ENCODE data around the gene PBLD.
A peak's percentile ranks its signal among the peaks of the same experiment; 100 is the strongest.
"Not testable (repeated sequence)": the region's sequence is repeated elsewhere in the genome, so short reads cannot be mapped to it uniquely, and the experiment has no call there.

Gene PBLD

DNA sequence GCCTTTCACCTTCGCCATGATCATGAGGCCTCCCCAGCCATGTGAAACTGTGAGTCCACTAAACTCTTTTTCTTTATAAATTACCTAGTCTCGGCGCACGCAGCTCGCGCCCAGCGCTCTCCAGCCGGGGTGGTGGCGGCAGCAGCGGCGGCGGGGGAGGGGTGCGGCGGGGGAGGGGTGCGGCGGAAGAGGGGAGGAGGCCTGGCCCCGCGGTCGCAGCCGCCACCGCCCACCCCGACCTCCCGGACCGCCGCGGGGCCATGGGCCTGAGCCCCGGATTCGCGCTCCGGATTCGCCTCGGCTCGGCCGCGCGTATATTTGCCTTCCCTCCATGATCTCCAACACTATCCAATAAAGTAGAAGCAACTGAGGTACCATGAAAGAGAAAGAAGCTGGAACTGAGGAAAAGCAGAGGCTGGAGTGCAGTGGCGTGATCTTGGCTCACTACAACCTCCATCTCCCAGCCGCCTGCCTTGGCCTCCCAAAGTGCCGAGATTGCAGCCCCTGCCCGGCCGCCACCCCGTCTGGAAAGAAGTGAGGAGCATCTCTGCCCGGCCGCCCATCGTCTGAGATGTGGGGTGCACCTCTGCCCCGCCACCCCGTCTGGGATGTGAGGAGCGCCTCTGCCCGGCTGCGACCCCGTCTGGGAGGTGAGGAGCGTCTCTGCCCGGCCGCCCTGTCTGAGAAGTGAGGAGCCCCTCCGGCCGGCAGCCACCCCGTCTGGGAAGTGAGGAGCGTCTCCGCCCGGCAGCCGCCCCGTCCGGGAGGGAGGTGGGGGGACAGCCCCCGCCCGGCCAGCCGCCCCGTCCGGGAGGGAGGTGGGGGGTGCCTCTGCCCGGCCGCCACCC is 53.6 kb downstream of the PBLD start:
- DNase-seq (ENCODE audit: low spot score), result not testable (repeated sequence)

DNA sequence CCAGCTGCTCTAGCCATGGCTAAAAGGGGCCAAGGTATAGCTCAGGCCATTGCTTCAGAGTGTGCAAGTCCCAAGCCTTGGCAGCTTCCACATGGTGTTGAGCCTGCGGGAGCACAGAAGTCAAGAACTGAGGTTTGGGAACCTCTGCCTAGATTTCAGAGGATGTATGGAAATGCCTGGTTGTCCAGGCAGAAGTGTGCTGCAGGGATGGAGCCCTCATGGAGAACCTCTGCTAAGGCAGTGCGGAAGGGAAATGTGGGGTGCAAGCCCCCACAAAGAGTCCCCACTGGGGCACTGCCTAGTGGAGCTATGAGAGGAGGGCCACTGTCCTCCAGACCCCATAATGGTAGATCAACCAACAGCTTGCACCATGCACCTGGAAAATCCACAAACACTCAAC is 54.9 kb downstream of the PBLD start:
- not testable (repeated sequence) for DNase-seq (ENCODE audit: low spot score)

DNA sequence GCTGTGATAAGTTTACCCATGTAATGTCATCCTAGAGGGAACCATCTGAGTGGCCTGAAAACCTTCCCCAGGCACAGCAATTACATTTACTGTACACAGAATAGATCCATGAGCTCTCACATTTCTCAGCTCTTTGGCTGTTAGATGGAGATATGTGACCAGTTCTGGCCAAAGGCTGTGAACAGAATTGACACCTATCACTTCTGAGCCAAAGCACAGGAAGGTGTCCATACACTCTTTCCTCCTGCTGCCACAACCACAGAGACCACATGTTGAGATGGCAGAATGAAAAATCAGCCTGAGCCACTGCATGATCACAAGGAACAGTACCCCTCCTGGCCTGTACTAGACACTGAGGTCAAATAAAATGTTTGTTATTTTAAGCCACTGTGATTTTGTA is 56.5 kb downstream of the PBLD start:
- DNase-seq (ENCODE audit: low spot score), result no peak

DNA sequence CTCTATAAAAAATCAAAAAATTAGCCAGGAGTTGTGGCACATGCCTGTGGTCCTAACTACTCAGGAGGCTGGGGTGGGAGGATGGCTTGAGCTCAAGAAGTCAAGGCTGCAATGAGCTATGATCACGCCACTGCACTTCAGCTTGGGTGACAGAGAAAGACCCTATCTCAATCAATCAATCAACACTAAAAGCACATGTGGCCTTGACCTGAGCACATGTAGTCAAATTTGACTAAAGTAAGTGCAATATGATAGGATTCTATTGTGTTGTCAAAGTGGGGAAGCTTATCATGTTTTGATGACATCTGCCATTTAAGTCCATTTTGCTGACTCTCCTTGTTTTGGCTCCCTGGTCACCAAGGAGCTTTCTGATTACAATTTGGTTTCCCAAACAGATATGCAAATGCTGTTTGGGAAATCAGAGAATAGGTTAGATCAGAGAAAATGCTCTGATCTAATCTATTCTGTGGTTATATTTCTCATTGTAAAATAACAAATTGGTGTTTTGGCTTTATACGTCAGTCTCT is 57.1 kb downstream of the PBLD start:
- DNase-seq (ENCODE audit: low spot score), result no peak

DNA sequence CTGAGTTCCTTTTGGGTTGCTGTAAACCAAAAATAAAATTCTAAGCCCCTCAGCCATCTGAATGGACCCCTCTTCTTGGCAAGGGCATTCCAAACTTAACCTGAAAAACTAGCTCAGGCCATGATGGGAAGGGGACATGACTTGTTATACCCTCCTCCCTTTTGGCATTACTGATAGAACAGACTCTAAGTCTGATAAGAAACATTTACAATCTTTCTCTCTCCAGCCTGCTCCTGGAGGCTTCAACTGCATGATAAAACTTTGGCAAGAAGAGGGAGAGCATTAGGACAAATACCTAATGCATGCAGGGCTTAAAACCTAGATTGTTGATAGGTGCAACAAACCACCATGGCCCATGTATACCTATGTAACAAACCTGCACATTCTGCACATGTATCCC is 59.9 kb downstream of the PBLD start:
- DNase-seq (ENCODE audit: low spot score), result peak; percentile 12

DNA sequence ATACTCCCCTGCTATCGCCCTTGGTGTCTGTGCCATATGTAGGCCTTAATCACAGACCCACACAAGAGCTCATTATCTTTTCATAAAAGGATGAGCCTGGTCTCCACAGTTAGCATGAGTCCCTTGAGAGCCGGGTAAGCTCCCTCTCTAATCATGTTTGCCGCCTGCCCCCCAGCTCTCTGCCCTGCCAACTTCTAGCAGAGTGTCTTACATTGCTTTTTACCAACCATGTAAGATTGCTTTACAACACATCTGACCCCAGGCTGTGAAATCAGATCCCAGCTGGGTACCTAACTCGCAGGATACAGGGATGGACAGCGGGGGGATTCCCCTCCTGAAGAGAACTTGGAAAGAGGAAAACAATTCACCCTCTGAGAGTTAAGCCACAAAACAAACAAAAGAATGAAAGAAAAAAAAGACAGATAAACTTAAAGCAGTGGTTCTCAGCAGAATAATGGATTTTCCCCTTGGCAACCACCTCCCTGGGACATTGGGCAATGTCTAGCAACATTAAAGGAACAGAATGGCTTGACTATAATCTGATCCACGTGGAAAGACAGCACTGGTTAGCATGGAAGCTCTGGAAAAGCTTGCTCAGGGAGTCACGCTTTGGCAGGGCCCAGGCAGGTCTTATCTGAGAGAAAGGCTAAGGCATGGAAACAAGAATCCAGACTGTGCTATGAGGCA is 61.4 kb downstream of the PBLD start:
- peak; percentile 32 for DNase-seq (ENCODE audit: low spot score)

DNA sequence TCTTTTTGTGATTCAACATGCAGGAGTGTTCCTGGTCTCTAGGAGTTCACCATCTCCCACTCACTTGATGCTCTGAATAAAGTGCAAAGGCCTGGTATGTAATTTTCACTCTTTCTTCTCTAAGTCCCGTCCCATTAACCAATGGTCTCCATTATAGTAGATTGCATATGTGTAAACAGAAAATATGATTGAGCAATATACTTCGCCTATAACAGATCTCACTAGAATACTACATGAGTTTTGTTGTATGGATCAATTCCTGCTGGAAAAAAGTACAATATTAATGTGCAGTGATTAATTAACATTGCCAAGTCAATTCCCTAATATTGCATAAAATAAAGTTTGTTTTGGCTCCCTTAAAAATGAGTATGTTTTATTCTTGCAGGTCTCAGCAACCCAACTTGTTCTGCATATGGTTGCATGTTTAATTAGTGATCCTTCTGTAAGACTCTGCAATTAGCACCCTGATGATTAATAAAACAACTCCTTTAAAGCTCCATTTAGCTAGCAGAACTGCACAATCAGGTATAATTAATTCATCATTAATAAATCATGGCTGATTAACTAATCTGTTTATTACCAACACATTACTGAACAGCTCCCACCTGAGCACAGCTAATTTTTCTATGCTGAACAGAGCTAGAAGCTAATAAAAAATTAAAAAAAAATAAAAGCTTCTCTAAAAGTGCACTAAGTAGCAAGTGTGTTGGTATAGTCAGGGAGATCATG is 63.0 kb downstream of the PBLD start:
- no peak for DNase-seq (ENCODE audit: low spot score)

DNA sequence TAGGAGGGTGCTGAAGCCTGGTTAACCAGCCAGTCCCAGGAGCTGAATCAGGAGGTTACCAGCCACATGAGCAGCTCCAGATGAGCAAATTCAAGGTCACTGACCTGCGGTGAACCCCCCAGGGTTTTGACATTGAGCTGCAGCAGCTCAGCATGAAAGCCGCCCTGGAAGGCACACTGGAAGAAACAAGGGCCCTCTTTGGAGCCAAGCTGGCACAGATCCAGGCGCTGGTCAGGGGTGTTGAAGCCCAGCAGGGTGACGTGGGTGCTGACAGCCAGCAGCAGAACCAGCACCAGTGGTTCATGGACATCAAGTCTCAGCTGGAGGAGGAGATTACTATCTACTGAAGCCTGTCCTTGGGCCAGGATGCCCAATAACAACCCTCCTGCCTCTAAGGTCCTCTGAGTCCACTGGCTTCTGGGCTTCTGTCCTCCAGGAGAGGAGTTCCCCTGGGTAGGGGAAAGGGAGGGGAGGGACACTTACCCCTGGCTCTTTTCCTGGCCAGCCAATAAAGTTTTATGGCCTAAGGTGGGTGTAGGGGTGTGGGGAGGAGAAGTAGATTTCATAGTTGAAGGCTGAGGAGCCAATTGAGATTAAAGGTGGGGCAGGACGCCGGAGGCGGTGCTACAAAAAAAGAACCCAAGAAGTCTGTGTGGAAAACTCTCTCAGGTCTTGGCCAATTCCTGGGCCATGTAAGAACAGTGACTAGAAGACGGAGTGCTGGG is 71.4 kb downstream of the PBLD start:
- no peak for DNase-seq (ENCODE audit: low spot score)

DNA sequence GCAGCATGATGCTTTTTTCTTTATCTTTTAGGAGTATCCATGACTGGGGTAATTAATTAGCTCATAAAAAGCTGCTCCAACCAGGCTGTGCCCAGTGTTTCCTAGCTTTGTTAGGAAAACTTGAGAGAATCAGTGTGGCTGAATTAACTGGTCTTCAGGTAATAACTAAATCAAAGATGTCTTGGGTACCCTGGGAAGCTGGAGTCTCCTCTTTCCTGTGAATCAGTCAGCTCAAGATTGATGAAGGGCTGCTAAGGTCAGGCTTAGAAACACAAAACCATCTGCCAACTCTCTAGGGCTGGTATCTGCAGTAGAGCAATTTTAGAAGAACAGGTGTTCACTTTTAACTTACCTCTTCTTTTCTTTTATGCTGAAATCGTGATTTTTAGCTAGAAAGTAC is 79.4 kb downstream of the PBLD start:
- DNase-seq (ENCODE audit: low spot score), result no peak

DNA sequence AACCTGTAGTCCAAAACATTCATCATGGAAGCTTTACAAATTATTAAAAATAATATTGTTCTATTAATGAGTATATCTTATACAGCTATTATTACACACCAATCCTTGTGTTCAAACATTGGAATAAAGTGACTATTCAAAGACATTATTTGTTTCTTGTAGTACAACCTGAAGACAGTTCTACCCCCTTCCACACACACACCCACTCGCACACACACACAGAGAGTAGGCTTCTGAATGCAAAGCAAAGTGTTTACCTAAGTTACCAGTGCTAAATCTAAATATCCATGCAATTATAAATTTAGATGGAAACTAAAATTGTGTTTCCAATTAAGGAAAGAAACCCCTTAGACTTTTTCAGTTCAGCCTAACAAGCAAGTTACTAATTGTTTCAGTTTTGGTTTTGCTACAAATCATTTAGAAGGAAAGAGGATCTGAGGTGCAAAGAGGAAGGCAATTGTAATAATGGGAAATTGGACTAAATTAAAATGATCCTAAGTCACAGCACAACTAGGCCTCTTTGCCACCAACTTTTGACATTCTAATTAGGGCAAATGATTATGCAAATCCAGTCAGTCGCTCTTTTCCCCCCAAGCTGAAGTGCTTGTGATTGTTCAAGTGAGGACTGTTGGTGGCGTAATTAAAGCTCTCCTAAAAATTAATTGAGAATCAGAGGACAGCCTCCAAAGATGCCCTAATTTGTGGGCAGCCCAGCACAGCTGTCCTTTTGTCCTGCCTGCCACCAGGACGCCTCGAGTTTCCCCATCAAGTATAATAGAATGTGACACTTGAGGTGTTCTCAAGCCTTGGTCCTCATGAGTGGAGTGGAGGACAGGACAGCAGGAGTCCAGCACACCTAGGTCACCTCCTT is 80.9 kb downstream of the PBLD start:
- no peak for DNase-seq (ENCODE audit: low spot score)

DNA sequence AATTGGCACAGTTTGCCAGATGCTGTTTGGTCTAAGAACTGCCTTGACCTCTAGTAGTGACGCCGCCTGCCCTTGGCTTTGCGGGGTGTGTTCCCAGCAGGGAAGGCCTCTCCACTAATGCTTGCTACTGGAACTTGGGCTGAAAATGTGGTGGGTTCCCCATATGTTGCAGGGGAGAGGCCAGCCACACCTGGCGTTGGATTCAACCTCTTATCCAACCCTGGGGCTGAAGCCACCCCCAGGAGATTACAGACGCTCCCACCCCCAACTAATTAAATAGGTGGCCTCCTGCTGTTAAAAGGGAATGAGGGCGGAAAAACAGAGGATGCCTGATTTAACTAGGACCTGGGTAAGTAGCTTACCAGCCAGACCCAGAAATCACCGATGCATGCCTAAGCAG is 81.6 kb downstream of the PBLD start:
- DNase-seq (ENCODE audit: low spot score), result no peak

DNA sequence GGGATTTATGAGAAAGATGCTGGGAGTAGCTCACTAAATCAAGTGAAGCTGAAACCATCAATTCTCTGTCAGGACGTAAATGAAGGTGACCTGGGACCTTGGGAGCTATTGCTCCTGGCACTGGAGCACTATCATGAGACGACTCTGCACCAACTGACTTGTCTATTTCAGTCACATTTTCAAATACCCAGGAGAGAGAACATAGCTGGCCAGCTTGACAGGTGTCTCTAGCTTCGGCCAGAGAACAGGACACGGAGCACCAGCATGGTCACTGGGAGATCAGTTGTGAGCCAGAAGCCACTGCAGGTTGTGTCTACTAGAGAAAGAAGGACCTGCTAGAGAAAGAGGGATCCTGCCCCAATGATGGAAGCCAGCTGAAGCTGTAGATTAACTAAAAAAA is 83.4 kb downstream of the PBLD start:
- DNase-seq (ENCODE audit: low spot score), result no peak

DNA sequence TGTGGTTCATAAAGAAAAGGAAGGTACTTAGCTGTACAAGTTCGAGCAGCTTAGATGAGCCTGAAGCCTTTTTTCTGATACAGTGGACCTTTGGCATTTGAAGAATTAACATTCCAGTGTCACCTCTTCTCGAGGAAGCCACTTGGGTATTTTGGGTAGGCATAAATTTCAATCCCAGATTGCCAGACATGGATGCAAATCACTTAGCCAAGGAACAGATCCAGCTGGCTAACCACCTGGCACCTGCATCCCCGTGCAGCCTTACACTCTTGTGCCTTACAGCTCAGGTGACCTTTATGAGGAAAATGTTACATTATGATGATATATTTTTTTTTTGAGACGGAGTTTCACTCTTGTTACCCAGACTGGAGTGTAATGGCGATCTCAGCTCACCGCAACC is 84.8 kb downstream of the PBLD start:
- DNase-seq (ENCODE audit: low spot score), result no peak

DNA sequence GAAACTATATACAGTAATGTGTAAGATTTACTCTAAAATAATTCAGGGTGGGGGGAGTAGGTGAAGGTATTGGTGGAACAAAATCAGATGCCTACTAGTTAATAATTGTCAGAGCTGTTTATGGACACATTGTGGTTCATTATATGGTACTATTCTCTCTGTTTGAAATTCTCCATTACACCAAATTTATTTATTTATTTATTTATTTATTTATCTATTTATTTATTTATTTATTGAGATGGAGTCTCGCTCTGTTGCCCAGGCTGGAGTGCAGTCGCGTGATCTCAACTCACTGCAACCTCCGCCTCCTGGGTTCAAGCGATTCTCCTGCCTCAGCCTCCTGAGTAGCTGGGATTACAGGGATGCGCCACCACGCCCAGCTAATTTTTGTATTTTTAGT is 86.3 kb downstream of the PBLD start:
- not testable (repeated sequence) for DNase-seq (ENCODE audit: low spot score)

DNA sequence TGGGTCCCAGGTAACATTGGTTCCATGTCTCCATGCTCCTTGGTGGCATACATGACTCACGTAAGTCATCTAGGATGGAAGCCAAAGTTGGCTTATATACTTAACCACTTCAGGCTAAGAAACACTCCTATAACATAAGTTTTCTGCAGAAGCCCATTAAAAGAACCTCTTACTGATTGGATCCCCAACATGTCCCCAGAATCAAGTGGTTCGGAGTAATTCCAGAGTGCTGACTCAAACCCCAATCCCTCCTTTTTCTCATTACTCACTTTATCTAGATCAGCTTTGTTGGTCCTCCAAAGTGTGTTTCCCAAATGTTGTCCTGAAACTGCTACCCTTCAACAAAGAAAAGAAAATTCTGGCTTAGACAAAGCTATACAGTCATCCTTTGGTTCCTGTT is 90.7 kb downstream of the PBLD start:
- DNase-seq (ENCODE audit: low spot score), result no peak

DNA sequence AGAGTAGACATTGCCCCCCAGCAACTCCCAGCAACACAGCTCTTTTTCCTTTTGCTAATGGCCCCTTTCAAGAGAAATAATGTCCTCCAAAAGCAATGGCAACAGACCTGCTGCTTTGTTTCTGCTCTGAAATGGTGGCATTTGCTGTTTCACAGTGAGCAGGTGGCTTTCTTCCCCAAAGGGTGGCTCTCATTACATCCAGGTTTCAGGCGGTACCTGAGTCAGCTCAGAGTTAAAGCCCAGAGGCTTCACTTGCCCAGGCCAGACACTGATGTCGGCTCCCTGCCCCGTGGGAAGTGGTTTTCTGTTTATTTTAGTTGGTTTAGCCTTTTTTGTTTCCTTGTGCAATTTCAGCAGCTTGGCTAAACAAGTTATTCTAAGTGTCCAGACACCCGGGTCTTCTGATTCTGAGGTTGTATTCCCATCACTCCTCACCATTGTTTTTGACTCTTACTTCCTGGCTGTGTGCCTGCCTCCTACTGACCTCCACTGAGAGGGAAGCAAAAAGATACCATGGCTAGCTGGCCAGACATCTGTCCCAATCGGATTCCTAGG is 93.1 kb downstream of the PBLD start:
- no peak for DNase-seq (ENCODE audit: low spot score)

DNA sequence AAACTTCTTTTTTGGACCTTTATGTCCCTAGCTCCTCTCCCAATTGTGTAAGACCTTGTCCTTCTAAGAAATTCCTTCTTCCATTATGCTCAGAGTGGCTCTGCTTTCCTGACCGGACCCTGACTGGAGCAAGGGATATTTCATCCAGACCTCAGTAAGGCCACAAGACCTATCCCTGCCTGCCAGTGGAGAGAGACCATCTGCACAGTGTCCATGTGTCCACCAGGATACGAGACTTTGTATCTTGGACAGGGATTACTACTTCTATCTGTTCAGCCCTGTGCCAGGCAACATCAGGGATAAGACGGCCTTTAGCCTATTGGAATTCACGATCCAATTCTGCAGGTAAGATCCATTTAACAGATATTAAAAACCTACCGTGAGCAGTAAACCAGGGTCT is 93.7 kb downstream of the PBLD start:
- no peak for DNase-seq (ENCODE audit: low spot score)

DNA sequence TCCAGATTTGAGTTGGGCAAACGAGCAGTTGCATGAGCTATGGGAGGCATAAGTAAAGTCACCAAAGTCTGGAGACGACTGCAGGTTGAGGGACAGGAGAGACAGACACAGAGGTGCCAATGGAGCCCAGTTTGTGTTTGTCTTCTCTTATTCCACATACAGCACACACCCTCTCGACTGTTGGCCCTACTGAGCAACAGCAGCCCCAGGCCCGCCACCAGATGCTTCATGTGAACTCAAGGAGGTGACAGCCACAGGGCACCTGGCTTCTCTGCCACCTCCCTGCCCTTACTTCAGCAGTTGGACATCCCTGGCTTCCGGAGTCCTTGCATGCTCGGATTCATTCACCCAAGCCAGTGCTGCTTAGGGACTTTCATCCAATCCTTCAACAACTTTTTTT is 94.4 kb downstream of the PBLD start:
- DNase-seq (ENCODE audit: low spot score), result no peak

DNA sequence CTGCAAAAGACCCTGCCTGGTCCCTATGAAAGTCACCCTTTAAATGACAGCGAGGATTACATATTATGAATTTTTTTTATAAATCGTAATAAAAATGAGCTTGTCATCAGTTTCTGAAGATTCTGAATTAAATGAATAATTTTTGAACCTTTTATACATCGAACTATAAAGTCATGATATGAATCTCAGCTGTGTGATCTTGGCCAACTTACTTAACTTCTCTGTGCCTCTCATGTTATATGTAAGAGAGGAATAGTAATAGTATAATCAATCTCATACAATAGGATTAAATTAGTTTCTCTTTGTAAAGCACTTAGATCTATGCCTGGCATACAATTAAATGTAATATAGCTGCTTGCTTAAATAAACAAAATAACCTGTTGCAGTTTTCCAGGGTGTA is 95.6 kb downstream of the PBLD start:
- no peak for DNase-seq (ENCODE audit: low spot score)

DNA sequence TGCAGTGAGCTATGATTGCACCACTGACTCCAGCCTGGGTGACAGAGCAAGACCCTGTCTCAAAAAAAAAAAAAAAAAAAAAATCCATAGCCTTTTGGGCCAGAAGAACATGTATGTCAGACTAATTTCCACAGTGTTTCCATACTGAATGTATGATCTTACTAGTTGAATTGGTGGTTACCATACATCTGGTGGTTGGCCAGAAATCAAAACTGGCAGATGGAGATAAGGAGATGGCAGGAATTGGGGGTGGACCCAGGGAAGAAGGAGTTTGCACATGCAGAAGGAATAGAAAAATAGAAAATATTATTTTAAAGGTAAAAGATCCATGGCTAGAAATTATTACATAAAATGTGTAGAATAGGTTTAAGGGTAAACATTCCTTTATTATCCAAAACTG is 97.1 kb downstream of the PBLD start:
- DNase-seq (ENCODE audit: low spot score), result no peak

DNA sequence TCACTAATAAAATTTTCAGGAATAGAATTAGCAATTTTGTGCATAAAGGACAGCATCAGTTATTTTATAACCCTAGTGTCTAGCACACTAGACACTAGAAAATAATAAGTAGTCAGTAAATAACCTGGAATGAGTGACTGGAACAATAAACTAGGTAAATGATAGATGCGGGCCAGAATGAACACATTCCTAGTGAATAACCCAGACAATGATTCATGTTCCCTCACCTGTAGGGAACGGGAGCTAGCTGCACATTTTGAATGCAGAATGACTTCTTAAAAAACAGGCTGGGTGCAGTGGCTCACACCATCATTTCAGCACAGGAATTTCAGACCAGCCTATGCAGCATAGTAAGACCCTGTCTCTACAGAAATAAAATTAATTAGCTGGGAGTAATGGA is 97.6 kb downstream of the PBLD start:
- no peak for DNase-seq (ENCODE audit: low spot score)

Data from hematopoietic multipotent progenitor cell treated with erythropoietin and hydrocortisone succinate and interleukin-3 and kit ligand, for 15 days (in vitro differentiated cells).